Posterior vena cava (tissue), 2 donors: Measurements from ENCODE around the gene TMEM95. TPM values are rescaled to one million over a fixed set of nuclear protein-coding genes. Genes with fewer than 3 reads are reported as not detected.

Source experiments
- DNase-seq: peaks from one replicate; pipeline ENCODE4 v3.0.0-alpha.2; 2020; ENCODE audit warnings: low spot score
- intact Hi-C, 2 donors: fragments of 100-400 bp; cut with DNase I; formaldehyde crosslinking; loops; one replicate each; pipeline versions ENCODE4 v1.14.1 to v1.14.2; 2022 to 2023
- total RNA-seq, 2 donors: library from RNA; stranded (reverse); fragmentation: NEBNext Ultra II Directional; extraction: Animal tissue kit (Norgen Biotek cat#: 25700); gene quantifications; one replicate each; pipeline ENCODE4 v1.2.1, GENCODE V29; 2021
- donor health status: DM: yes; HTN: yes; CAD: no.
- donor health status: DM: yes; HTN: yes; CAD: no.

Gene TMEM95
- total RNA-seq, 2 donors from 2014 or later, result not detected

- DNase-seq, result no peak
- intact Hi-C loops, result loop anchor here in 1 of 2 donors (10.0 kb wide), 1 partner anchor 45 kb away; the partner anchor contains the start of gene YBX2
These were observed 14.8 kb upstream of the TMEM95 start for GRCh38 chr17:7340179-7340578.

- DNase-seq, result no peak
- intact Hi-C loops, result loop anchor here in 1 of 2 donors (10.0 kb wide), 1 partner anchor 47 kb away; the partner anchor contains the start of gene YBX2
These were observed 13.1 kb upstream of the TMEM95 start for GRCh38 chr17:7341842-7342241.

GRCh38 chr17:7343250-7343649 is 11.7 kb upstream of the TMEM95 start:
- intact Hi-C loops, result loop anchor here in 1 of 2 donors (10.0 kb wide), 1 partner anchor 48 kb away; the partner anchor contains the start of gene YBX2
- no peak for DNase-seq

GRCh38 chr17:7346761-7347614 is 8.0 kb upstream of the TMEM95 start:
- DNase-seq, result no peak
- intact Hi-C loops, result loop anchor here (5.0 to 10.0 kb wide), 2 partner anchors 52 to 95 kb away; partner anchors contain the start of genes CTDNEP1 (in 1 of the 2), ELP5 (in 1 of the 2) and YBX2 (in 1 of the 2)

GRCh38 chr17:7347630-7348477 is 7.1 kb upstream of the TMEM95 start:
- DNase-seq, result no peak
- intact Hi-C loops, result loop anchor here (5.0 to 10.0 kb wide), 2 partner anchors 53 to 96 kb away; partner anchors contain the start of genes CTDNEP1 (in 1 of the 2), ELP5 (in 1 of the 2) and YBX2 (in 1 of the 2)

- intact Hi-C loops, result loop anchor here (5.0 to 10.0 kb wide), 2 partner anchors 54 to 96 kb away; partner anchors contain the start of genes CTDNEP1 (in 1 of the 2), ELP5 (in 1 of the 2) and YBX2 (in 1 of the 2)
These were observed 6.3 kb upstream of the TMEM95 start for GRCh38 chr17:7348478-7349242.

GRCh38 chr17:7351665-7352502 is 3.1 kb upstream of the TMEM95 start, which contains the start of gene KCTD11:
KCTD11 (plus strand) TSS chr17:7352162.
- DNase-seq, result peak; percentile 98
- intact Hi-C loops, result loop anchor here in 1 of 2 donors (10.0 kb wide), 2 partner anchors 83 to 213 kb away; partner anchors contain the start of genes FGF11, SENP3 and TMEM102

More at GRCh38 chr17:7348478-7349242, 6.3 kb upstream of the TMEM95 start:
- no peak for DNase-seq

- no peak for DNase-seq
- intact Hi-C loops, result loop anchor here in 1 of 2 donors (10.0 kb wide), 2 partner anchors 82 to 212 kb away; partner anchors contain the start of genes FGF11, SENP3 and TMEM102
These were observed 2.5 kb upstream of the TMEM95 start for GRCh38 chr17:7352503-7352889.

GRCh38 chr17:7352910-7353635 is 1.9 kb upstream of the TMEM95 start:
- DNase-seq, result no peak
- intact Hi-C loops, result loop anchor here in 1 of 2 donors (10.0 kb wide), 2 partner anchors 82 to 212 kb away; partner anchors contain the start of genes FGF11, SENP3 and TMEM102

GRCh38 chr17:7354262-7354843 is 603 bp upstream of the TMEM95 start:
- no peak for DNase-seq
- intact Hi-C loops, result loop anchor here in 1 of 2 donors (10.0 kb wide), 2 partner anchors 80 to 210 kb away; partner anchors contain the start of genes FGF11, SENP3 and TMEM102

- intact Hi-C loops, result loop anchor here in 1 of 2 donors (5.0 to 10.0 kb wide), 3 partner anchors 79 to 209 kb away; partner anchors contain the start of genes FGF11, SENP3 and TMEM102
- DNase-seq, result no peak
These were observed 617 bp downstream of the TMEM95 start for GRCh38 chr17:7355573-7355972.

GRCh38 chr17:7356072-7356549 is 1.2 kb downstream of the TMEM95 start:
- DNase-seq, result peak; percentile 91
- intact Hi-C loops, result loop anchor here in 1 of 2 donors (5.0 to 10.0 kb wide), 3 partner anchors 79 to 209 kb away; partner anchors contain the start of genes FGF11, SENP3 and TMEM102

GRCh38 chr17:7356756-7357155 is 1.8 kb downstream of the TMEM95 start:
- no peak for DNase-seq
- intact Hi-C loops, result loop anchor here in 1 of 2 donors (5.0 to 10.0 kb wide), 3 partner anchors 78 to 208 kb away; partner anchors contain the start of genes FGF11, SENP3 and TMEM102

GRCh38 chr17:7357381-7357780 is 2.4 kb downstream of the TMEM95 start:
- DNase-seq, result no peak
- intact Hi-C loops, result loop anchor here in 1 of 2 donors (5.0 to 10.0 kb wide), 3 partner anchors 77 to 207 kb away; partner anchors contain the start of genes FGF11, SENP3 and TMEM102

GRCh38 chr17:7361906-7362305 is 7.0 kb downstream of the TMEM95 start:
- no peak for DNase-seq
- intact Hi-C loops, result no loop called here

- DNase-seq, result no peak
- intact Hi-C loops, result no loop called here
These were observed 8.4 kb downstream of the TMEM95 start for GRCh38 chr17:7363311-7363710.
